ENCODE results near the gene TRUB2.

The TRUB2 gene

GRCh38 chr9:128271112-128271511 lies 51.1 kb downstream of the TRUB2 start:
- Histone ChIP-seq H3K27me3 (no peaks in the 10 kb centered on the region), H3K27ac (no peak overlapping the region), H3K36me3 (peaks cover 69% of the 10 kb centered on the region), H3K4me1 (ENCODE audit: control insufficient read depth in 1 of 2, insufficient read depth in 1 of 2, low read depth in 1 of 2, low read length in 1 of 2) (peaks cover 10 to 11% of the 10 kb centered on the region in 2 experiments), H3K4me3 (ENCODE audit: low read depth in 1 of 2, low read length in 1 of 2) (no peak overlapping the region), H3K9me3 (no peaks in the 10 kb centered on the region)
- TF ChIP-seq CTCF (IDR thresholded peaks at IDR 0.05): no peak

- Histone ChIP-seq H3K36me3 (peaks cover 89% of the 10 kb centered on the region), H3K4me3 (ENCODE audit: low read depth in 1 of 2, low read length in 1 of 2) (no peak overlapping the region), H3K27ac (no peak overlapping the region), H3K27me3 (no peaks in the 10 kb centered on the region), H3K4me1 (ENCODE audit: control insufficient read depth in 1 of 2, insufficient read depth in 1 of 2, low read depth in 1 of 2, low read length in 1 of 2) (no peaks in the 10 kb centered on the region), H3K9me3 (no peaks in the 10 kb centered on the region)
- TF ChIP-seq CTCF (IDR thresholded peaks at IDR 0.05): no peak
Measured at GRCh38 chr9:128266868-128267590, 55.2 kb downstream of the TRUB2 start.

GRCh38 chr9:128265348-128265847 lies 56.8 kb downstream of the TRUB2 start:
- Histone ChIP-seq H3K27ac (no peak overlapping the region), H3K27me3 (no peaks in the 10 kb centered on the region), H3K4me1 (ENCODE audit: control insufficient read depth in 1 of 2, insufficient read depth in 1 of 2, low read depth in 1 of 2, low read length in 1 of 2) (no peaks in the 10 kb centered on the region), H3K36me3 (peaks cover 90% of the 10 kb centered on the region), H3K4me3 (ENCODE audit: low read depth in 1 of 2, low read length in 1 of 2) (no peak overlapping the region), H3K9me3 (no peaks in the 10 kb centered on the region)
- no peak for TF ChIP-seq CTCF (IDR thresholded peaks at IDR 0.05)

GRCh38 chr9:128262687-128263086 lies 59.6 kb downstream of the TRUB2 start:
- no peak for TF ChIP-seq CTCF (IDR thresholded peaks at IDR 0.05)

GRCh38 chr9:128260340-128260739 lies 61.9 kb downstream of the TRUB2 start:
- H3K4me1 ChIP-seq (ENCODE audit: control insufficient read depth in 1 of 2, insufficient read depth in 1 of 2, low read depth in 1 of 2, low read length in 1 of 2): no peaks in the 10 kb centered on the region
- H3K9me3 ChIP-seq: no peaks in the 10 kb centered on the region
- TF ChIP-seq CTCF (IDR thresholded peaks at IDR 0.05): no peak
- H3K4me3 ChIP-seq (ENCODE audit: low read depth in 1 of 2, low read length in 1 of 2): no peak overlapping the region
- peaks cover 94% of the 10 kb centered on the region for H3K36me3 ChIP-seq
- no peak overlapping the region for H3K27ac ChIP-seq
- no peaks in the 10 kb centered on the region for H3K27me3 ChIP-seq

More at GRCh38 chr9:128262687-128263086, 59.6 kb downstream of the TRUB2 start:
- Histone ChIP-seq H3K4me3 (ENCODE audit: low read depth in 1 of 2, low read length in 1 of 2) (no peak overlapping the region), H3K4me1 (ENCODE audit: control insufficient read depth in 1 of 2, insufficient read depth in 1 of 2, low read depth in 1 of 2, low read length in 1 of 2) (no peaks in the 10 kb centered on the region), H3K9me3 (no peaks in the 10 kb centered on the region), H3K27ac (no peak overlapping the region), H3K27me3 (no peaks in the 10 kb centered on the region), H3K36me3 (peaks cover 95% of the 10 kb centered on the region)
